MM.1S (cell line): ENCODE data around the gene CCDC87.

ENCODE experiments used
- DNase-seq: peaks from one replicate; pipeline ENCODE4 v3.0.0-alpha.2; 2015
- H2AFZ ChIP-seq: fragments of 300-600 bp; sonication (generic); 2 replicates; pipeline ENCODE4 v1.6.0; 2016; ENCODE audit warnings: antibody characterized with exemption, low read length
- H3F3A ChIP-seq: fragments of 300-600 bp; sonication (generic); 2 replicates; pipeline ENCODE4 v1.6.1; 2016; ENCODE audit warnings: mild to moderate bottlenecking, antibody characterized with exemption, low read length, moderate library complexity, mixed read lengths; ENCODE audit not compliant: insufficient read depth
- H3K27ac ChIP-seq: fragments of 300-600 bp; sonication (generic); 2 replicates; pipeline ENCODE4 v1.5.1; 2016; ENCODE audit warnings: mild to moderate bottlenecking, low read length
- H3K27me3 ChIP-seq: fragments of 300-600 bp; sonication (generic); replicated peaks from 2 replicates; pipeline ENCODE4 v1.6.0; 2016; ENCODE audit warnings: low read length; ENCODE audit not compliant: insufficient read depth
- H3K36me3 ChIP-seq: fragments of 300-600 bp; sonication (generic); replicated peaks from 2 replicates; pipeline ENCODE4 v1.6.1; 2016; ENCODE audit warnings: mild to moderate bottlenecking, low read length, mixed read lengths; ENCODE audit not compliant: insufficient read depth
- H3K4me1 ChIP-seq: fragments of 300-600 bp; sonication (generic); 2 replicates; pipeline ENCODE4 v1.6.1; 2016; ENCODE audit warnings: low read length, mixed read lengths
- H3K4me2 ChIP-seq: fragments of 300-600 bp; sonication (generic); 2 replicates; pipeline ENCODE4 v1.6.0; 2016; ENCODE audit warnings: low read depth, low read length
- H3K4me3 ChIP-seq: fragments of 300-600 bp; sonication (generic); 2 replicates; pipeline ENCODE4 v1.5.1; 2016; ENCODE audit warnings: low read length, mixed read lengths
- H3K79me2 ChIP-seq: fragments of 300-600 bp; sonication (generic); 2 replicates; pipeline ENCODE4 v1.6.1; 2016; ENCODE audit warnings: mixed run types, low read length, mixed read lengths
- H3K9ac ChIP-seq: fragments of 300-600 bp; sonication (generic); 2 replicates; pipeline ENCODE4 v1.6.1; 2016; ENCODE audit warnings: low read length, mixed read lengths
- H3K9me2 ChIP-seq: fragments of 300-600 bp; sonication (generic); replicated peaks from 2 replicates; pipeline ENCODE4 v1.6.1; 2016; ENCODE audit warnings: mild to moderate bottlenecking, low read length, mixed read lengths; ENCODE audit not compliant: insufficient read depth
- H3K9me3 ChIP-seq: fragments of 300-600 bp; sonication (generic); replicated peaks from 2 replicates; pipeline ENCODE4 v1.6.1; 2016; ENCODE audit warnings: mild to moderate bottlenecking, low read length, mixed read lengths; ENCODE audit not compliant: insufficient read depth
- H4K20me1 ChIP-seq: fragments of 300-600 bp; sonication (generic); 2 replicates; pipeline ENCODE4 v1.6.1; 2016; ENCODE audit warnings: mild to moderate bottlenecking, low read length, moderate library complexity, mixed read lengths; ENCODE audit not compliant: insufficient read depth
- CTCF ChIP-seq: fragments of 300-600 bp; sonication (generic); IDR thresholded peaks from 2 replicates; pipeline ENCODE4 v1.5.1; 2016; ENCODE audit warnings: antibody characterized with exemption, low read length, mixed read lengths
- EZH2 ChIP-seq: fragments of 300-600 bp; sonication (generic); optimal IDR thresholded peaks from 2 replicates; pipeline ENCODE3; 2017; ENCODE audit warnings: low read depth, mild to moderate bottlenecking, antibody characterized with exemption, low read length, mixed read lengths
- EZH2phosphoT487 ChIP-seq: fragments of 300-600 bp; sonication (generic); IDR thresholded peaks from 2 replicates; pipeline ENCODE4 v1.6.1; 2018; ENCODE audit warnings: antibody characterized with exemption, low read length

Gene CCDC87

GRCh38 chr11:66616379-66617154 is 23.7 kb upstream of the CCDC87 start, which contains the start of gene RBM14:
Gene RBM14 (plus strand): TSS chr11:66616630. CDS start chr11:66616721, 91 bp downstream.
- no peak for TF ChIP-seq EZH2
- no peak for TF ChIP-seq CTCF
- no peak for TF ChIP-seq EZH2phosphoT487
- Histone ChIP-seq H3K4me1 (peaks cover 11% of the 10 kb centered on the region; the same call in 1 of the 2 replicates), H3K27ac (peak within 1 kb of the TSS; percentile 80), H3K79me2 (peaks cover 63% of the 10 kb centered on the region), H3K4me3 (peak within 1 kb of the TSS; percentile 100), H3K36me3 (peaks cover 7% of the 10 kb centered on the region; the same call in 1 of the 2 replicates), H3K9me2 (no peaks in the 10 kb centered on the region), H4K20me1 (peaks cover 45% of the 10 kb centered on the region), H2AFZ (peak within 1 kb of the TSS; percentile 80), H3K27me3 (no peaks in the 10 kb centered on the region), H3K9ac (peak within 1 kb of the TSS; percentile 99), H3K4me2 (peak within 1 kb of the TSS; percentile 97), H3F3A (peaks cover 20% of the 10 kb centered on the region), H3K9me3 (no peaks in the 10 kb centered on the region)
- DNase-seq: peak; percentile 99

- Histone ChIP-seq H3K4me3 (no peak overlapping the region), H3K4me2 (no peak overlapping the region), H3K4me1 (peaks cover 8% of the 10 kb centered on the region; the same call in 1 of the 2 replicates), H3K27ac (no peak overlapping the region), H3K9ac (no peak overlapping the region), H2AFZ (no peak overlapping the region), H3K9me2 (no peaks in the 10 kb centered on the region), H3K79me2 (peaks cover 38% of the 10 kb centered on the region), H3F3A (peaks cover 18% of the 10 kb centered on the region), H4K20me1 (peaks cover 22% of the 10 kb centered on the region), H3K9me3 (no peaks in the 10 kb centered on the region), H3K27me3 (no peaks in the 10 kb centered on the region), H3K36me3 (0 out of 2 replicates have a peak, but pooled peaks cover 3% of the 10 kb centered on the region)
- TF ChIP-seq EZH2phosphoT487: no peak
- TF ChIP-seq CTCF: no peak
- TF ChIP-seq EZH2: no peak
- DNase-seq: no peak
Measured at GRCh38 chr11:66614073-66614472, 21.2 kb upstream of the CCDC87 start.

- Histone ChIP-seq H3K27ac (no peak overlapping the region), H3K36me3 (0 out of 2 replicates have a peak, but pooled peaks cover under 1% of the 10 kb centered on the region), H4K20me1 (peaks cover 6% of the 10 kb centered on the region), H3K9ac (no peak overlapping the region), H3K79me2 (peaks cover 22% of the 10 kb centered on the region), H3K4me1 (no peaks in the 10 kb centered on the region), H3K9me3 (no peaks in the 10 kb centered on the region), H2AFZ (no peak overlapping the region), H3K4me2 (no peak overlapping the region), H3F3A (peaks cover 2% of the 10 kb centered on the region), H3K9me2 (no peaks in the 10 kb centered on the region), H3K4me3 (no peak overlapping the region), H3K27me3 (no peaks in the 10 kb centered on the region)
- DNase-seq: no peak
- TF ChIP-seq CTCF (no peak), EZH2phosphoT487 (no peak), EZH2 (no peak)
Measured at GRCh38 chr11:66612458-66612857, 19.6 kb upstream of the CCDC87 start.
